Measurements from ENCODE around the gene TMEM158.

DNA sequence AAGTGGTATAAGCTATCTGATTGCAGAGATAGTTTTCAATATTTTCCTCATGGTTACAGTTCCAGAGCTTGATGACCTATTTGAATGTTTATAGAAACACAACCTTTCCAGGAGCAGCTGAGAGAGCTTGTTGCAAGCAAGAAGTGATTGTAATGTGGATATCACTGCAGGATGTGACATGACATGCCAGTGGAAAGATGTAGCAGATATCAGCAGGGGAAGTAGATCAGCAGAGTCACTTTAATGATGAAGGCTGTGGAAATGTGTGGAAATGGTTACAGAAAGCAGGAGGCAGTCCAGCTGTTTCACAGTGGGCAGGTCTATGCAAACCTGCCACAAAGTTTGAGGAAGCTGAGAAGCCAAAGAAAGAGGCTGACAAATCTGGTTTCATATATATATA is 21.0 kb downstream of the TMEM158 start:
- TF ChIP-seq, protein P1, sequence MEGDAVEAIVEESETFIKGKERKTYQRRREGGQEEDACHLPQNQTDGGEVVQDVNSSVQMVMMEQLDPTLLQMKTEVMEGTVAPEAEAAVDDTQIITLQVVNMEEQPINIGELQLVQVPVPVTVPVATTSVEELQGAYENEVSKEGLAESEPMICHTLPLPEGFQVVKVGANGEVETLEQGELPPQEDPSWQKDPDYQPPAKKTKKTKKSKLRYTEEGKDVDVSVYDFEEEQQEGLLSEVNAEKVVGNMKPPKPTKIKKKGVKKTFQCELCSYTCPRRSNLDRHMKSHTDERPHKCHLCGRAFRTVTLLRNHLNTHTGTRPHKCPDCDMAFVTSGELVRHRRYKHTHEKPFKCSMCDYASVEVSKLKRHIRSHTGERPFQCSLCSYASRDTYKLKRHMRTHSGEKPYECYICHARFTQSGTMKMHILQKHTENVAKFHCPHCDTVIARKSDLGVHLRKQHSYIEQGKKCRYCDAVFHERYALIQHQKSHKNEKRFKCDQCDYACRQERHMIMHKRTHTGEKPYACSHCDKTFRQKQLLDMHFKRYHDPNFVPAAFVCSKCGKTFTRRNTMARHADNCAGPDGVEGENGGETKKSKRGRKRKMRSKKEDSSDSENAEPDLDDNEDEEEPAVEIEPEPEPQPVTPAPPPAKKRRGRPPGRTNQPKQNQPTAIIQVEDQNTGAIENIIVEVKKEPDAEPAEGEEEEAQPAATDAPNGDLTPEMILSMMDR (IDR thresholded peaks at IDR 0.05; ENCODE audit: low read depth, low read length): no peak
- no peak for TF ChIP-seq EZH2phosphoT487 (IDR thresholded peaks at IDR 0.05; ENCODE audit: low read depth)

All from OCI-LY3 (cell line).